HepG2 (cell line): Measurements from ENCODE around the gene RBM12. TPM values are rescaled to one million over a fixed set of nuclear protein-coding genes. Genes with fewer than 3 reads are reported as not detected.

Experiments
- AGO1 ChIP-seq: fragments of 200-400 bp; formaldehyde crosslinking; IDR thresholded peaks from 2 replicates; pipeline ENCODE4 v1.6.1; 2017; ENCODE audit warnings: mild to moderate bottlenecking, low read depth, low read length, moderate library complexity; ENCODE audit not compliant: poor library complexity, severe bottlenecking
- BCLAF1 ChIP-seq: fragments of 450-650 bp; IDR thresholded peaks from 2 replicates; pipeline ENCODE4 v1.6.1; 2017; ENCODE audit warnings: mild to moderate bottlenecking
- CC2D1A ChIP-seq: sonication (generic); formaldehyde crosslinking; IDR thresholded peaks from 2 replicates; pipeline ENCODE4 v1.8.1; 2023; ENCODE audit warnings: mild to moderate bottlenecking, missing genetic modification reagents
- CEBPB ChIP-seq: IDR thresholded peaks from 2 replicates; pipeline ENCODE4 v1.6.1; 2011; ENCODE audit warnings: low read depth, low read length, improper control_type of control experiment, borderline replicate concordance
- CREBL2 ChIP-seq: sonication (generic); formaldehyde crosslinking; IDR thresholded peaks from 2 replicates; pipeline ENCODE4 v1.8.1; 2023; ENCODE audit warnings: missing genetic modification reagents, mild to moderate bottlenecking, borderline replicate concordance
- E2F5 ChIP-seq: sonication (generic); formaldehyde crosslinking; conservative IDR thresholded peaks from 2 replicates; pipeline ENCODE4 v1.4.0; 2020; ENCODE audit warnings: missing genetic modification reagents
- GTF2F1 ChIP-seq: fragments of 150-350 bp; IDR thresholded peaks from 2 replicates; pipeline ENCODE4 v1.6.1; 2014; ENCODE audit warnings: low read length
- HMGXB3 ChIP-seq: sonication (generic); formaldehyde crosslinking; IDR thresholded peaks from 2 replicates; pipeline ENCODE4 v1.4.0; 2020; ENCODE audit warnings: missing genetic modification reagents, borderline replicate concordance
- KAT2B ChIP-seq: fragments of 150-350 bp; IDR thresholded peaks from 2 replicates; pipeline ENCODE4 v1.6.1; 2014; ENCODE audit warnings: low read depth, low read length, borderline replicate concordance
- KLF6 ChIP-seq: IDR thresholded peaks from 2 replicates; pipeline ENCODE4 v1.8.0; 2016; ENCODE audit warnings: missing biosample characterization, missing genetic modification reagents
- MED1 ChIP-seq: sonication (generic); formaldehyde crosslinking; IDR thresholded peaks from 2 replicates; pipeline ENCODE4 v1.4.0; 2020; ENCODE audit warnings: missing genetic modification reagents
- PAWR ChIP-seq: sonication (generic); formaldehyde crosslinking; IDR thresholded peaks from 2 replicates; pipeline ENCODE4 v1.4.0; 2020; ENCODE audit warnings: missing genetic modification reagents, mild to moderate bottlenecking, borderline replicate concordance
- PHF5A ChIP-seq: IDR thresholded peaks from one replicate; pipeline ENCODE4 v1.6.1; 2018; ENCODE audit warnings: low read depth, missing genetic modification reagents; ENCODE audit not compliant: unreplicated experiment
- SMC3 ChIP-seq: IDR thresholded peaks from 2 replicates; pipeline ENCODE4 v1.6.1; 2011; ENCODE audit warnings: low read length, improper control_type of control experiment
- ZFP62 ChIP-seq: sonication (generic); formaldehyde crosslinking; IDR thresholded peaks from 2 replicates; pipeline ENCODE4 v1.4.0; 2020; ENCODE audit warnings: missing genetic modification reagents
- ZNF225 ChIP-seq: sonication (generic); formaldehyde crosslinking; IDR thresholded peaks from 2 replicates; pipeline ENCODE4 v1.4.0; 2020; ENCODE audit warnings: mild to moderate bottlenecking, missing genetic modification reagents
- ZNF251 ChIP-seq: sonication (generic); formaldehyde crosslinking; IDR thresholded peaks from 2 replicates; pipeline ENCODE4 v1.9.0; 2021; ENCODE audit warnings: mild to moderate bottlenecking, missing genetic modification reagents
- ZNF446 ChIP-seq: sonication (generic); formaldehyde crosslinking; IDR thresholded peaks from 2 replicates; pipeline ENCODE4 v1.5.0; 2020; ENCODE audit warnings: mild to moderate bottlenecking, missing genetic modification reagents
- ZNF484 ChIP-seq: sonication (generic); formaldehyde crosslinking; IDR thresholded peaks from 2 replicates; pipeline ENCODE4 v1.5.1; 2020; ENCODE audit warnings: mild to moderate bottlenecking, low read depth, missing genetic modification reagents, borderline replicate concordance
- ZNF614 ChIP-seq: IDR thresholded peaks from 2 replicates; pipeline ENCODE4 v1.6.1; 2018; ENCODE audit warnings: missing biosample characterization, missing genetic modification reagents, inconsistent platforms, borderline replicate concordance
- ZNF768 ChIP-seq: sonication (generic); formaldehyde crosslinking; IDR thresholded peaks from 2 replicates; pipeline ENCODE4 v1.4.0; 2020; ENCODE audit warnings: missing genetic modification reagents
- ZSCAN29 ChIP-seq: sonication (generic); formaldehyde crosslinking; conservative IDR thresholded peaks from 2 replicates; pipeline ENCODE4 v1.4.0; 2020; ENCODE audit warnings: mild to moderate bottlenecking, missing genetic modification reagents
- polyA plus RNA-seq, 8 experiments: library from polyadenylated mRNA; depleted of rRNA in 3 of 8; stranded (reverse) in 7 of 8; unstranded in 1 of 8; fragments of >200 nt; fragmentation: Illumina TruSeq in 4 of 8; extraction: Trizol in 4 of 8; gene quantifications; 2 replicates each; pipeline versions ENCODE4 v1.2.1 to v1.2.3, GENCODE V29; 2011 to 2016; ENCODE audit warnings: low read depth in 4 of 8, missing spikeins in 1 of 8, mixed read lengths in 1 of 8; ENCODE audit not compliant: insufficient read depth in 1 of 8
- total RNA-seq, 5 experiments: library from RNA; depleted of rRNA; stranded (reverse); fragments of >200 nt; fragmentation: Illumina TruSeq; extraction: Trizol; gene quantifications; 2 replicates each; pipeline ENCODE4 v1.2.3, GENCODE V29; 2016; ENCODE audit warnings: low read depth in 1 of 5

RBM12 gene
- total and polyA plus RNA-seq, 2 of the 13 experiments (the other 11 are each of a cell fraction or from before 2014, with no cell fraction given): 97.9 to 104 TPM

GRCh38 chr20:35699127-35699956, 34.6 kb upstream of the RBM12 start, which contains the start of the genes NFS1 and ROMO1 (continued):
- TF ChIP-seq HMGXB3 (peak; percentile 90; the same call in 1 of the 2 replicates), CEBPB (no peak), E2F5 (CRISPR knock-in tag) (peak; percentile 84), ZSCAN29 (CRISPR knock-in tag) (peak; percentile 95; the same call in 1 of the 2 replicates), KLF6 (peak; percentile 95), PAWR (CRISPR knock-in tag) (peak; percentile 86), SMC3 (no peak; the same call in 1 of the 2 replicates), ZNF484 (no peak), CC2D1A (CRISPR knock-in tag) (0 out of 2 replicates have a peak, but pooled peaks have one; percentile 79), CREBL2 (peak; percentile 98), ZNF251 (CRISPR knock-in tag) (no peak), AGO1 (peak; percentile 92), BCLAF1 (no peak), GTF2F1 (no peak), ZNF768 (CRISPR knock-in tag) (peak; percentile 83), ZFP62 (CRISPR knock-in tag) (peak; percentile 89; the same call in 1 of the 2 replicates), ZNF446 (CRISPR knock-in tag) (peak; percentile 59), PHF5A (CRISPR knock-in tag) (peak; percentile 83), ZNF225 (CRISPR knock-in tag) (peak; percentile 99; the same call in 1 of the 2 replicates), MED1 (peak; percentile 87), ZNF614 (peak; percentile 92; the same call in 1 of the 2 replicates), KAT2B (0 out of 2 replicates have a peak, but pooled peaks have one; percentile 0)
